ENCODE results near the gene MAGED1.
"Not testable (repeated sequence)": the region's sequence is repeated elsewhere in the genome, so short reads cannot be mapped to it uniquely, and the experiment has no call there.

Gene MAGED1

DNA sequence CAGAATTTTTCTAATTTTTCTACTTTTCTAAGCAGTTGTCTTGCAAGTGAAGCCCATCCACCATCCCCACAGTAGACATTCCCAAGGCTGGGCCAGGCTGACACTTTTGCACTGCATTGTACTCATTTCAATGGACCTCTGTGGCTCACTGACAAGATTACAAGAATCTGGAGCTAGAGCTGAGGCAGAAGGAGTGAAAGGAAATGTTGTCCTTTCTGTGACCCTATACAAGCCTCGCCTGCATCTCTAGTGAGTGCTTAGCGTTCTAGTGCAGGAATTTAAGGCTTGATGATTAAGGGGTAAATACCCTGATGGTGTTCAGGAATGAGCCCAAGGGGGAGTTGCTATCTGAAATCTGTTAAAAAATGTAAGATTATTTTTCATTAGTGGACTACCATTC lies 6.3 kb downstream of the MAGED1 start:
- DNase-seq: no peak

DNA sequence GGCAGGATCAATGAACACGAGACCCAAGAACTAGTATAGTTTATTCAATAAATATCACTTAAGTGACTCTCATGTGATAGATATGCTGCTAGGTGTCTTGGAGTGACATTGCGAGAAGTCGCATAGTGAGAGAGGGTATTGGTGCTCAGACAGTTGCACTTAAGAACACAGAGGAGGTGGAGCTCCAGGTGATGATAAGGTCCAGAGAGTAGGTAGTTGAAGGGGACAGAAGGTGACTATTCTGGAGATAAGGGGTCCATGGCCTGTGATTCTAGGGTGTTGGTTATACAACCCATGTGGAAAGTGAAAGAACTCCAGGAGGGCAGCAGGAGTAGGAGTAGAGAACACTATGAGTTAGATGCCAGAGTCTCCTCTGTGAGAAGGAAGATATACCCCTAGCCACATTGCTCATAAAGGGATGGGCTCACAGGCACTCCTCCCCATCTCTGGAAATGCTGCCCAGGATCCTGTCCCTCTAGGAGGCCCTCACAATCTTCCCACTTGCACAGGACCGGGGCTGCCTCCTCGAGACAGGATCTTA lies 9.2 kb downstream of the MAGED1 start:
- DNase-seq: no peak

DNA sequence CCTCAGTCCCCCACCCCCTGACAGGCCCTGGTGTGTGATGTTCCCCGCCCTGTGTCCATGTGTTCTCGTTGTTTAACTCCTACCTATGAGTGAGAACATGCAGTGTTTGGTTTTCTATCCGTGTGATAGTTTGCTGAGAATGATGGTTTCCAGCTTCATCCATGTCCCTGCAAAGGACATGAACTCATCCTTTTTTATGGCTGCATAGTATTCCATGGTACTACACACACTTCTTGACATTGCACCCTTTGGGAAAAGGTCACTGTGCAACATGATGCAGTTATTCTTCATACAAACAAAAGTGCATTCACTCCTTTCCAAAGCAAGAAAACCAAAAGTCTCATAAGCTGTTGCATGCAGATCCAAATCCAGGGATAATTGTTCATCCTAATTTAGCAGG lies 11.7 kb downstream of the MAGED1 start:
- DNase-seq: not testable (repeated sequence)

DNA sequence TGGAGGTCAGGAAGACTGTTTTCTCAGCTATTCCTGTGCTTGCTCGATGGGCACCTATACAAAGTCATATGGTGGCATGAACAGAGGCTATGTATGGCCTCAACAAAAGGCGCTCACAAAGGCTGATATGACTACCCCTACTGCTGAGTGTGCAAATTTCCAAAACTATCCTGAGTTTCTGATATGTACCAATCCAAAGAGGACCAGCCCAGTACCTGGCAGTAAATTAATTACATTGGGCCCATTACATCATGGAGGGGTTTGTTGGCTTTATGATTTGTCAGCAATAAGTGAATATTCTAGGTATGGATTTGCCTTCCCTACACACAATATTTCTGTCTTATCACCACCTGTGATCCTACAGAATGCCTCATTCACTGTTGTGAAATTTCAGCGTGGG lies 12.3 kb downstream of the MAGED1 start:
- DNase-seq: no peak

DNA sequence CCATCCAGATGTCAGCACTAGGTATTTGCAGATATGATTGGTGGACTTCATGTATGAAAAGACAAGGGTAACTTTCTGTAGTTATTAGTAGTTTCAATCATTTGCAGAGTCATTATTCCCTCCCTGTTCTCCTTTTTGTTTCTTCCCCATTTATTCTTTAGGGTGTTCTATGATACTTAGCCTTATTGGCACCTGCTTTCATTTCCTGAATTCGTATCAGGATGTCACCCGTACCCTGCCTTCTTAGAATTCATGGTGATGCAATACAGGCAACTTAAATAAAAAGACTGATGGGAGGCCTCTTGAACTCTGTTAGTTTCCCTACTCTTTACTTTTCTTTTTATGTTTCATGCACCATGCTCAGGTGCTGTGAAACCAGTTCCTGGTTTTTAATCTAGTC lies 24.2 kb downstream of the MAGED1 start:
- no peak for DNase-seq

DNA sequence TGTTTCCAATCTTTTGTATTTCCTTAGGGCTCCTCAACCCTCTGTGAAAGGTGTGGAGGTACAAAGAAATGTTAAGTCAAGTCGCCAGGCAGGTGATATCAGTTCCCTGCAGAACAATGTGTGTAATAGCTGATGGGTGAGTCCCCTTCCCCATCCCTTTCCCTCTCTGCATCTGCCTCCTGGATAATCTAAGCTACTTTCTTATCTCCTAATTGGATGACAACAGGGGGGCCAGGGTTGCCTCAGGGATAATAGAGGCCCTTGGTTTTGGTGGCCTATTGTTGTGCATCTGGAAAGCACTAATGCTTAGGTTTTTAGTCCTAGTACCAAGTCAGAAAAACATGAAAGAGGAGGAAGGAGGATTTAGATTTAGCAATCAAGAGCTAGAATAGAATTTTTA lies 29.1 kb downstream of the MAGED1 start:
- no peak for DNase-seq

DNA sequence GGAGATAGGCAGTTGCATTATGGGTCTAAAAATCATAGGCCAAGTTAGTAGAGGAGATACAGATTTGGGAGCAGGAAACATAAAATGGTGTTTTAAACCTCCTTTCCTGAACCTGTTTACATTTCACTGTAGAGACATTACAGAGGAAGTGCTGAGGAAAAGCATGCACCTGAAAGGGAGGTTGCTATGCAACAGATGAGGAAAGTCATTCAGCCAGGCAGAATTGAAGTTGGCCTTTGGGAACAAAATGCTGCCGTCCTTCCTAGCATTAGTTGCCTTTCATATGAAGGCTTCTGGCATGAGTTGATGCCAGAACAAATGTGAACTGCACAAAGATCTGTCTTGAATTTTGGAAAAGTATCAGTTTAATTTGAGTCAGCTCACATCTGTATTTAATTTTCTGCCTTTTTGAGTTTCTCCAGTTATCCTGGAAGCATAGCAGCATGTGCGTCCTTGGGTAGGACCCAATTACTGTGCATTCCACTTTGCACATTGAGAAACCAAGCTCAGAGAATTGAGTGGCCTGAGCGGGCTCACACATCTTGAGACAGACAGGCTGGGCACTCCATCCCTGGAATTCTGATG lies 38.2 kb downstream of the MAGED1 start:
- no peak for DNase-seq
